Measurements from ENCODE around the gene RARB. TPM values are rescaled to one million over a fixed set of nuclear protein-coding genes. Genes with fewer than 3 reads are reported as not detected.
A peak's percentile ranks its signal among the peaks of the same experiment; 100 is the strongest.

Gene RARB
- total and polyA plus RNA-seq, 2 donors (not counting 1 experiment from before 2014, with no cell fraction given): 9.4 to 13.3 TPM

GRCh38 chr3:25489858-25490593 lies 62.0 kb downstream of the RARB start:
- H2AFZ ChIP-seq (ENCODE audit: low read length): no peak overlapping the region
- no peak for DNase-seq (ENCODE audit: low read depth in 2 of 2)
- TF ChIP-seq EZH2 (IDR thresholded peaks at IDR 0.05; ENCODE audit: low read length, missing control alignments) (no peak), CTCF (conservative IDR thresholded peaks at IDR 0.05 in 1 of 2, IDR thresholded peaks at IDR 0.05 in 1 of 2; ENCODE audit: low read depth in 1 of 2, low read length in 2 of 2) (no peak)
- H3K4me1 ChIP-seq (ENCODE audit: control insufficient read depth, extremely low read depth, insufficient read depth, low read length): no peaks in the 10 kb centered on the region
- H3K4me2 ChIP-seq (ENCODE audit: extremely low read depth, insufficient read depth, low read length): no peak overlapping the region
- no peak overlapping the region for H3K9ac ChIP-seq (ENCODE audit: insufficient read depth, low read length)
- no peak overlapping the region for H3K4me3 ChIP-seq (replicated peaks in 1 of 4; ENCODE audit: control extremely low read depth in 1 of 4, insufficient read depth in 1 of 4, low read depth in 3 of 4, low read length in 4 of 4)
- H3K79me2 ChIP-seq (ENCODE audit: control insufficient read depth, insufficient read depth, low read length): no peaks in the 10 kb centered on the region
- H4K20me1 ChIP-seq (ENCODE audit: control insufficient read depth, extremely low read depth, insufficient read depth, low read length): no peaks in the 10 kb centered on the region
- H3K9me3 ChIP-seq (ENCODE audit: control insufficient read depth, insufficient read depth, low read depth, low read length): no peaks in the 10 kb centered on the region
- no peak overlapping the region for H3K27ac ChIP-seq (ENCODE audit: insufficient read depth, low read length)
- no peaks in the 10 kb centered on the region for H3K27me3 ChIP-seq (ENCODE audit: control insufficient read depth, insufficient read depth, low read length)
- H3K36me3 ChIP-seq (ENCODE audit: control insufficient read depth, insufficient read depth, low read length): no peaks in the 10 kb centered on the region

- Histone ChIP-seq H2AFZ (ENCODE audit: low read length) (no peak overlapping the region), H3K36me3 (ENCODE audit: control insufficient read depth, insufficient read depth, low read length) (no peaks in the 10 kb centered on the region), H4K20me1 (ENCODE audit: control insufficient read depth, extremely low read depth, insufficient read depth, low read length) (no peaks in the 10 kb centered on the region), H3K79me2 (ENCODE audit: control insufficient read depth, insufficient read depth, low read length) (no peaks in the 10 kb centered on the region), H3K9me3 (ENCODE audit: control insufficient read depth, insufficient read depth, low read depth, low read length) (no peaks in the 10 kb centered on the region), H3K9ac (ENCODE audit: insufficient read depth, low read length) (no peak overlapping the region), H3K27ac (ENCODE audit: insufficient read depth, low read length) (peak overlapping the region; percentile 20), H3K4me3 (replicated peaks in 1 of 4; ENCODE audit: control extremely low read depth in 1 of 4, insufficient read depth in 1 of 4, low read depth in 3 of 4, low read length in 4 of 4) (no peak overlapping the region), H3K4me2 (ENCODE audit: extremely low read depth, insufficient read depth, low read length) (no peak overlapping the region), H3K4me1 (ENCODE audit: control insufficient read depth, extremely low read depth, insufficient read depth, low read length) (no peaks in the 10 kb centered on the region), H3K27me3 (ENCODE audit: control insufficient read depth, insufficient read depth, low read length) (no peaks in the 10 kb centered on the region)
- TF ChIP-seq CTCF (conservative IDR thresholded peaks at IDR 0.05 in 1 of 2, IDR thresholded peaks at IDR 0.05 in 1 of 2; ENCODE audit: low read depth in 1 of 2, low read length in 2 of 2) (no peak), EZH2 (IDR thresholded peaks at IDR 0.05; ENCODE audit: low read length, missing control alignments) (no peak)
- peak in 1 of 2 donors; percentile 82 for DNase-seq (ENCODE audit: low read depth in 2 of 2)
Measured at GRCh38 chr3:25493246-25493645, 65.2 kb downstream of the RARB start.

- Histone ChIP-seq H3K27me3 (ENCODE audit: control insufficient read depth, insufficient read depth, low read length) (no peaks in the 10 kb centered on the region), H3K9ac (ENCODE audit: insufficient read depth, low read length) (no peak overlapping the region), H3K27ac (ENCODE audit: insufficient read depth, low read length) (no peak overlapping the region), H3K79me2 (ENCODE audit: control insufficient read depth, insufficient read depth, low read length) (no peaks in the 10 kb centered on the region), H3K4me1 (ENCODE audit: control insufficient read depth, extremely low read depth, insufficient read depth, low read length) (no peaks in the 10 kb centered on the region), H3K9me3 (ENCODE audit: control insufficient read depth, insufficient read depth, low read depth, low read length) (no peaks in the 10 kb centered on the region), H3K4me2 (ENCODE audit: extremely low read depth, insufficient read depth, low read length) (no peak overlapping the region), H3K4me3 (replicated peaks in 1 of 4; ENCODE audit: control extremely low read depth in 1 of 4, insufficient read depth in 1 of 4, low read depth in 3 of 4, low read length in 4 of 4) (no peak overlapping the region), H2AFZ (ENCODE audit: low read length) (no peak overlapping the region), H4K20me1 (ENCODE audit: control insufficient read depth, extremely low read depth, insufficient read depth, low read length) (no peaks in the 10 kb centered on the region), H3K36me3 (ENCODE audit: control insufficient read depth, insufficient read depth, low read length) (no peaks in the 10 kb centered on the region)
- DNase-seq (ENCODE audit: low read depth in 2 of 2): peak in 1 of 2 donors; percentile 96
- no peak for TF ChIP-seq EZH2 (IDR thresholded peaks at IDR 0.05; ENCODE audit: low read length, missing control alignments)
- no peak for TF ChIP-seq CTCF (conservative IDR thresholded peaks at IDR 0.05 in 1 of 2, IDR thresholded peaks at IDR 0.05 in 1 of 2; ENCODE audit: low read depth in 1 of 2, low read length in 2 of 2)
Measured at GRCh38 chr3:25493786-25494185, 65.7 kb downstream of the RARB start.

Data from fibroblast of lung (primary cell).